Esophagus squamous epithelium (tissue), 4 donors: ENCODE results near the gene RPTOR.

ENCODE experiments used
- POLR2A ChIP-seq, 4 donors: fragments of 450-650 bp; IDR thresholded peaks; one replicate each; pipeline ENCODE4 v1.6.1; 2017; ENCODE audit warnings: antibody characterized with exemption in 4 of 4, mild to moderate bottlenecking in 4 of 4, moderate library complexity in 3 of 4
- TF ChIP-seq, protein P1 (sequence below), 6 experiments: fragments of 450-650 bp in 4 of 6; fragments of 200-600 bp in 2 of 6; sonication (generic) in 2 of 6; IDR thresholded peaks; one replicate each; pipeline ENCODE4 v1.5.1; 2016 to 2019; ENCODE audit warnings: antibody characterized with exemption in 6 of 6, mild to moderate bottlenecking in 4 of 6, moderate library complexity in 4 of 6

DNA sequence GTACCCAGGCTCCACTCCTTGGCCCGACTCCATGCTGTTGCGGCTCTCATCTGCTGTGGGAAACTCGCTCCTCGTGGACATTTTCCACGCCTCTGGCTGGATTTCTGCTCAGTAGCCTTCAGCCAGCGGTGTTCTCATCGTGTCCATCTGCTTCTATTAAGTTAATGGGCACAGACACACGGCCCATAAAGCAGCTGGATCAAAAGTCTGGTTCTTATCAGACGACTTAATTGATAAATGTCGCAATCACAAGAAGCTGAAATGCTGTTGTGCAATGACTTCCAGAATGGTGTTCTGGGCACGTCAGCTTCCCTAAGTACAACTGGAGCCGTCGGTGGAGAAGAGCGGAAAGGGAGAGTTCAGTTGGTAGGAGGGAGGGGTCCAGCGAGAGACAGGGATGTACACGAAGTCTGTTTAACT, 235.3 kb downstream of the RPTOR start:
- TF ChIP-seq POLR2A (IDR thresholded peaks at IDR 0.05): no peak
- TF ChIP-seq, protein P1, sequence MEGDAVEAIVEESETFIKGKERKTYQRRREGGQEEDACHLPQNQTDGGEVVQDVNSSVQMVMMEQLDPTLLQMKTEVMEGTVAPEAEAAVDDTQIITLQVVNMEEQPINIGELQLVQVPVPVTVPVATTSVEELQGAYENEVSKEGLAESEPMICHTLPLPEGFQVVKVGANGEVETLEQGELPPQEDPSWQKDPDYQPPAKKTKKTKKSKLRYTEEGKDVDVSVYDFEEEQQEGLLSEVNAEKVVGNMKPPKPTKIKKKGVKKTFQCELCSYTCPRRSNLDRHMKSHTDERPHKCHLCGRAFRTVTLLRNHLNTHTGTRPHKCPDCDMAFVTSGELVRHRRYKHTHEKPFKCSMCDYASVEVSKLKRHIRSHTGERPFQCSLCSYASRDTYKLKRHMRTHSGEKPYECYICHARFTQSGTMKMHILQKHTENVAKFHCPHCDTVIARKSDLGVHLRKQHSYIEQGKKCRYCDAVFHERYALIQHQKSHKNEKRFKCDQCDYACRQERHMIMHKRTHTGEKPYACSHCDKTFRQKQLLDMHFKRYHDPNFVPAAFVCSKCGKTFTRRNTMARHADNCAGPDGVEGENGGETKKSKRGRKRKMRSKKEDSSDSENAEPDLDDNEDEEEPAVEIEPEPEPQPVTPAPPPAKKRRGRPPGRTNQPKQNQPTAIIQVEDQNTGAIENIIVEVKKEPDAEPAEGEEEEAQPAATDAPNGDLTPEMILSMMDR (IDR thresholded peaks at IDR 0.05): no peak
